PFSK-1 (cell line): ENCODE measurements around the gene RPS6KA5.

Experiments
- FOXP2 ChIP-seq: optimal IDR thresholded peaks from 2 replicates; pipeline ENCODE3; 2011; ENCODE audit warnings: borderline replicate concordance, control low read depth, inconsistent platforms; ENCODE audit not compliant: insufficient read depth; ENCODE audit errors: extremely low read length, extremely low read depth
- POLR2AphosphoS5 ChIP-seq: IDR thresholded peaks from 2 replicates; pipeline ENCODE4 v1.6.1; 2012; ENCODE audit warnings: low read depth, mild to moderate bottlenecking, control low read depth, low read length, moderate library complexity
- SIN3A ChIP-seq: IDR thresholded peaks from 2 replicates; pipeline ENCODE4 v1.6.1; 2012; ENCODE audit warnings: mild to moderate bottlenecking, low read length, moderate library complexity, borderline replicate concordance; ENCODE audit not compliant: insufficient read depth
- TAF1 ChIP-seq: IDR thresholded peaks from 2 replicates; pipeline ENCODE4 v1.6.1; 2012; ENCODE audit warnings: low read length, control low read depth, borderline replicate concordance; ENCODE audit not compliant: insufficient read depth
- TF ChIP-seq, protein P1 (sequence below), 2 experiments: IDR thresholded peaks; 2 replicates each; pipeline versions ENCODE4 v1.6.1 to v1.8.0; 2011 to 2012; ENCODE audit warnings: low read depth in 2 of 2, low read length in 2 of 2, control low read depth in 1 of 2, inconsistent platforms in 1 of 2, mild to moderate bottlenecking in 1 of 2, moderate library complexity in 1 of 2; ENCODE audit not compliant: insufficient read depth in 1 of 2

RPS6KA5 gene

DNA sequence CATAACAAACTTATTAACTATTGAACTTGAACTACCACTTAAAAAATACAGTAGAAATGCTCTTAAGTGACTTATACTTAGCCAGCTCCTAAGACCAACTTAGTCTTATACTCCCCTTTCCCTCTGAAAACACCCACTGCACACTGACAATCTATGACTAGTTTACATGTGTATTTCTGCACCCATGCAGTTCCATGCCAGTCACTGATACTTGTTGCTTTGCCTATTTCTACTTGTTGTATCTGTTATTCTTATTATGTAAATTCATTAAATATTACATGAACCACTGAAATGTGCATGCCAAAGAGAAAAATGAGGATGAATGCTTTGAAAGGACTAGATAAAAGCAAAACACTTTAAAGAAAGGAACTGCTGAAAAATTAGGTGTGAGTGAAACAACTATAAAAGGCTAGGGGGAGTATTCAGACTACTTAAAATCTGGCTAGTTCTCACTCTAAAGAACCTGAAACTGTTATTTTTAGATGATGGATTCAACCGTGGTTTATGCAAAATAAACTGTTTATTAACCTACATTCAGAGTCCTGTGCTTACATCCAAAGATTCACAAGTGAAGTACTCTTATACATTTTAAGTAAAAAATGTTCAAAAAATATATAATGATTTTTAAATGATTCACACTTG lies 74.7 kb downstream of the RPS6KA5 start:
- no peak for TF ChIP-seq FOXP2
- TF ChIP-seq SIN3A, result no peak
- no peak for TF ChIP-seq TAF1
- TF ChIP-seq POLR2AphosphoS5, result no peak
- TF ChIP-seq, protein P1, sequence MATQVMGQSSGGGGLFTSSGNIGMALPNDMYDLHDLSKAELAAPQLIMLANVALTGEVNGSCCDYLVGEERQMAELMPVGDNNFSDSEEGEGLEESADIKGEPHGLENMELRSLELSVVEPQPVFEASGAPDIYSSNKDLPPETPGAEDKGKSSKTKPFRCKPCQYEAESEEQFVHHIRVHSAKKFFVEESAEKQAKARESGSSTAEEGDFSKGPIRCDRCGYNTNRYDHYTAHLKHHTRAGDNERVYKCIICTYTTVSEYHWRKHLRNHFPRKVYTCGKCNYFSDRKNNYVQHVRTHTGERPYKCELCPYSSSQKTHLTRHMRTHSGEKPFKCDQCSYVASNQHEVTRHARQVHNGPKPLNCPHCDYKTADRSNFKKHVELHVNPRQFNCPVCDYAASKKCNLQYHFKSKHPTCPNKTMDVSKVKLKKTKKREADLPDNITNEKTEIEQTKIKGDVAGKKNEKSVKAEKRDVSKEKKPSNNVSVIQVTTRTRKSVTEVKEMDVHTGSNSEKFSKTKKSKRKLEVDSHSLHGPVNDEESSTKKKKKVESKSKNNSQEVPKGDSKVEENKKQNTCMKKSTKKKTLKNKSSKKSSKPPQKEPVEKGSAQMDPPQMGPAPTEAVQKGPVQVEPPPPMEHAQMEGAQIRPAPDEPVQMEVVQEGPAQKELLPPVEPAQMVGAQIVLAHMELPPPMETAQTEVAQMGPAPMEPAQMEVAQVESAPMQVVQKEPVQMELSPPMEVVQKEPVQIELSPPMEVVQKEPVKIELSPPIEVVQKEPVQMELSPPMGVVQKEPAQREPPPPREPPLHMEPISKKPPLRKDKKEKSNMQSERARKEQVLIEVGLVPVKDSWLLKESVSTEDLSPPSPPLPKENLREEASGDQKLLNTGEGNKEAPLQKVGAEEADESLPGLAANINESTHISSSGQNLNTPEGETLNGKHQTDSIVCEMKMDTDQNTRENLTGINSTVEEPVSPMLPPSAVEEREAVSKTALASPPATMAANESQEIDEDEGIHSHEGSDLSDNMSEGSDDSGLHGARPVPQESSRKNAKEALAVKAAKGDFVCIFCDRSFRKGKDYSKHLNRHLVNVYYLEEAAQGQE (IDR thresholded peaks at IDR 0.05; ENCODE audit: insufficient read depth in 1 of 2, low read depth in 2 of 2, low read length in 2 of 2), result no peak

DNA sequence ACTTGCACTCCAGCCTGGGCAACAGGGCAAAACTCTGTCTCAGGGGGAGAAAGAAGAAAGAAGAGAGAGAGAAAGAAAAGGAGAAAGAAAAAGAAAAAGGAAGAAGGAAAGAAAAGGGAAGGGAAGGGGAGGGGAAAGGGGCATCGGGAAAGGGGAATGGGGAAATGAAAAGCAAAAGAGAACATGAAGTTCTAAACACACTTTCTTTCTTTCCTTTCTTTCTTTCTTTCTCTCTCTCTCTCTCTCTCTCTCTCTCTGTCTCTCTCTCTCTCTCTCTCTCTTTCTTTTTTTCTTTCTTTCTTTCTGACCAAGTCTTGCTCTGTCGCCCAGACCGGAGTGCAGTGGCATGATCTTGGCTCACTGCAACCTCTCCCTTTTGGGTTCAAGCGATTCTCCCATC lies 76.9 kb downstream of the RPS6KA5 start:
- TF ChIP-seq SIN3A, result no peak
- no peak for TF ChIP-seq TAF1
- no peak for TF ChIP-seq FOXP2
- TF ChIP-seq, protein P1 (IDR thresholded peaks at IDR 0.05; ENCODE audit: insufficient read depth in 1 of 2, low read depth in 2 of 2, low read length in 2 of 2), result no peak
- no peak for TF ChIP-seq POLR2AphosphoS5

- TF ChIP-seq POLR2AphosphoS5, result no peak
- TF ChIP-seq FOXP2, result no peak
Observed at GRCh38 chr14:90981636-90982035, 78.8 kb downstream of the RPS6KA5 start.

DNA sequence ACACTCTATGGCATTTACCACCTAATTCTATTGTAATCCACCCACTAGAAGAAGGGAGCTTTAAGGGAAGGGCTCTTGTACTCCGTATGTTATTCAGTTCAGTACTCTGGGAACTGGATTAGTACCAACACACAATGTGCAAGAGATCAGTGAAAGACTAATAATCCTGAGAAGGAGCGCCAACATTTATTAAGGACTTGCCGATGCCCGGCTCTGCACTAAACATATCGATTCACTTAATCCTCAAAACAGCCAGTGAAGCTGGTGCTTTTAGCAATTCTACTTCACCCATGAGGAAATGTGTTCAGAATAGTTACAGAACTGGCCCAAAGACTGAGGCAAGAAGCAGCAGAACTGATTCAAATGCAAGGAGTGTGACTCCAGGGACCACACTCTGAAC lies 80.9 kb downstream of the RPS6KA5 start:
- TF ChIP-seq TAF1 (no peak), POLR2AphosphoS5 (no peak), FOXP2 (no peak), SIN3A (no peak)
- TF ChIP-seq, protein P1 (IDR thresholded peaks at IDR 0.05; ENCODE audit: insufficient read depth in 1 of 2, low read depth in 2 of 2, low read length in 2 of 2), result no peak

- no peak for TF ChIP-seq SIN3A
- TF ChIP-seq, protein P1 (IDR thresholded peaks at IDR 0.05; ENCODE audit: insufficient read depth in 1 of 2, low read depth in 2 of 2, low read length in 2 of 2), result no peak
Observed at GRCh38 chr14:90976101-90976500, 84.3 kb downstream of the RPS6KA5 start.
